GM18907 (cell line): ENCODE results near the gene OR5D18.
"Not testable (repeated sequence)": the region's sequence is repeated elsewhere in the genome, so short reads cannot be mapped to it uniquely, and the experiment has no call there.

Experiments
- ATAC-seq: cut with Tn5 transposase; IDR thresholded peaks from one replicate; pipeline ENCODE4 v1.9.1; 2021; ENCODE audit warnings: mild to moderate bottlenecking, moderate library complexity; ENCODE audit not compliant: unreplicated experiment

OR5D18 gene

GRCh38 chr11:55819330-55819729, at the start of gene OR5D18:
TSS of gene OR5D18 (plus strand) at chr11:55819630. CDS start at chr11:55819630, 0 bp downstream.
- ATAC-seq: no peak

DNA sequence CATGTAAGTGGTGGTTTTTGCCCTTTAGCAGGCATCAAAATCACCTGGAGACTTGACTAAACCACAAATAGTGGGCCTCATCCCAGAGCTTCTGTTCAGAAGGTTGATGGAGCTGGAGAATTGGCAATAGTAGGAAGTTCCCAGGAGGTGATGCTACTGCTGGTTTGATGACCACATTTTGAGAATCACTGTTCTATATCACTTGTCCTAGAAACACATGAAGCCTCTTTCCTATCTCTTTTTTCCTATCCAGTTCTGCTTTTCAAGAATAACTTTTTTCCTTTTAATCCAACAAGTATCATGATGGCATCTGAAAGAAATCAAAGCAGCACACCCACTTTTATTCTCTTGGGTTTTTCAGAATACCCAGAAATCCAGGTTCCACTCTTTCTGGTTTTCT, 46.3 kb upstream of the OR5D18 start, which contains the start of gene OR5D13:
Gene OR5D13, plus strand, starts transcription at position 301 of the 400 bp plus-strand sequence. Its CDS starts 0 bp downstream, at position 301.
- ATAC-seq: no peak

DNA sequence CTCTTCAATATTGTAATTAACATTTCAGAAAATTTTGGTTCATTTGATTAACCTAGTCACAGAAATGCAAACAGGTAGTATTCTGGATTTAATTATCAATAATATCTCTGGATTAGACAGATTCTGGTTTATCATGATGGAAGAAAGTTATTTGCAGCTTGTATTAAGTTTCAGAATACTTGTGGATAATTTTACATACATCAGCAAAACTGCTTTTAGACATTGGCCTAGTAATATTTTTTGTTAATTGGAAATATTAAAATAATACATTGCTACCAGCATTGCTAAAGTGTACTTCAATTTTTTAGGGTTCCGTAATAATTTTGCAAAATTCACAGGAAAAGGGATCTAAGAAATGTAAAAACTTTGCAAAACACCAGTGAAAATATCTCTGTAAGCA, 27.8 kb upstream of the OR5D18 start:
- no peak for ATAC-seq

DNA sequence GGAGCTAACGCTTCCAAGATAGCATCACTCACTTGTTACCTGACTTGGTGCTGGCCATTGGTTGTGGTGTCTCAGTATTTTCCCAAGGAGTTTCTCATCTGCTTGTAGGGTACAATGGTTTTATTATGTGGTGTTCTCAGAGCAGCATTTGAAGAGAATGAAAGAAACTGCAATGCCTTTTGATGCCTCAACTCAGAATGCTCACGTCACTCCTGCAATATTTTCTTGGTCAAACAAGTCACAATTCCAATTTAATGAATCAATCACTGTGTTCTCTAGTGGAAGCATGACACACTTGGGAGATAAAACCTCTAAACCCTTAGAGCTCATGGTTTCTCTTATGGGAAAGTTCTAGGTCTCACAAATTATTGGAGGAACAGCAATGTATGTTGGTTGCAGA, 26.1 kb upstream of the OR5D18 start:
- ATAC-seq: no peak

DNA sequence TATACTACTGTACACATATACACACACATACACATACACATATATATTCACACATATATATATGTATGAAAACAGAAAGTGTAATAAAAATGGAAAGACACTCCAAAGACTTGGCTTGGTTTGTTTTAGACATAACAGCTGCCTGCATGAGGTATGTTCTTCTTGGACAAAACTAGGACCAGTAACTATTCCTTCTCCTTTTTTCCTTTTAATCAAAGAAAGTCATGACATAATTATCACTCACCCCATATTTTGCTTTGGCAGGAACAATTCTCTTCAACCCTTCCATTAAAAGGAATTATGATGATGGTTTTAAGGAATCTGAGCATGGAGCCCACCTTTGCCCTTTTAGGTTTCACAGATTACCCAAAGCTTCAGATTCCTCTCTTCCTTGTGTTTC, 24.2 kb upstream of the OR5D18 start, which contains the start of gene OR5D14:
Gene OR5D14, plus strand, starts transcription at position 301 of the 400 bp plus-strand sequence. Its CDS starts 0 bp downstream, at position 301.
- ATAC-seq: no peak

- ATAC-seq: no peak
Measured at GRCh38 chr11:55806248-55806647, 13.2 kb upstream of the OR5D18 start.

DNA sequence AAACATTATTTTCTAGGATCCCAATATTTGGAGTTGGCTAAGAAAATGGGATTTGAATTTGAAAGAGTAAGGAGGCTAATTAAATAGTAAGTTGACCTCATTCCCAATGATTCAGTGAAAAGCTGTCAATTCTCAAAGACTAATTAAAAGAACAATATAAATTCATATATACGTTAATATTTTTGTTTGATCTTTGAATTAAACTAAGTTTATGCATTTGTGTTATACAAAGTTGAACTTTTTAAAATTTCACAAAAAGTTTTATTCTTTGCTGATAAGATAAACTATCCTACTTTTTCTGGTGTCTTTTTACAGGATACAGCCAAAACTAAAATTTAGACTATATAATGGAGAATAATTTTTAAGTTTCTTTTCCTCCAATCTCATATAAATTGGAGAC, 8.4 kb upstream of the OR5D18 start, which contains the start of gene OR5L1:
Gene OR5L1, plus strand, starts transcription at position 301 of the 400 bp plus-strand sequence. CDS start 100 bp downstream, outside the sequence.
- no peak for ATAC-seq

- no peak for ATAC-seq
Measured at GRCh38 chr11:55826919-55827318, 7.5 kb downstream of the OR5D18 start, which contains the start of gene OR5L2. TSS of gene OR5L2 (plus strand) at chr11:55827219. CDS start at chr11:55827219, 0 bp downstream.

- no peak for ATAC-seq
Measured at GRCh38 chr11:55838452-55838851, 19.0 kb downstream of the OR5D18 start, which contains the start of gene OR5D16. TSS of gene OR5D16 (plus strand) at chr11:55838752. CDS start at chr11:55838752, 0 bp downstream.

DNA sequence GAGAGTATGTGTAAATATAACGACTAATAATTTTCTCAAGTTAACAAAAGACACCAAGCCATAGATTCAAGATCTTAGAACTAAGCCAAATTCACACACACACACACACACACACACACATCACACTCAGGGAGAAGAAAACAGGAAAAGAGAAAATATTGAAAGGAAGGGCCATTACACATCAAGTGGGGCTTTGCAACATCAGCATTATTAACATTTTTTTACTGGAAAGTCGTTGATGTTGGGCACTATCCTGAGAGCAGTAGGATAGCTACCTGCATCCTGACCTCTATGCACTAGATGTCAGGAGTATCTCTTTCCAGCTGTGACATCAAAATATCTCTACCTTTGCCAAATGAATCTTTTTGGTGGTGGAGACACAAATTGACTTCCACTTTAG, 28.0 kb downstream of the OR5D18 start:
- no peak for ATAC-seq

DNA sequence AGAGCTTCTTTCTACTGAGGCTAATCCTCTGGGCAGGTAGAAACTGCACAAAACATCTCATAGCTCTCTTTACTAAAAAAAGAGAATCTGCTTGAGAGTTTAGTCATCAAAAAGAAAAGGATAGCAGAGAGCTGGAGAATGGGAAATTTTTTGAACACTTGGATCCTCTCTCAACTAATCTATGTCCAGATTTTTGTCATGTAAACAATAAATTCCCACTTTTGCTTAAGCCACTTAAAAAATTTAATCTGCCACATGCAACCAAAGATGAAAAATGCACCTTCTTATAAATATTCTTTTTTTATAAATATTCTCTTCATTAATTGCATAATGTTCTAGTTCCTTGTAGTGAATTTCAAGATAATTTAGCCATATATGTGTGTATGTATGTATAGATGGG, 29.6 kb downstream of the OR5D18 start:
- ATAC-seq: no peak

DNA sequence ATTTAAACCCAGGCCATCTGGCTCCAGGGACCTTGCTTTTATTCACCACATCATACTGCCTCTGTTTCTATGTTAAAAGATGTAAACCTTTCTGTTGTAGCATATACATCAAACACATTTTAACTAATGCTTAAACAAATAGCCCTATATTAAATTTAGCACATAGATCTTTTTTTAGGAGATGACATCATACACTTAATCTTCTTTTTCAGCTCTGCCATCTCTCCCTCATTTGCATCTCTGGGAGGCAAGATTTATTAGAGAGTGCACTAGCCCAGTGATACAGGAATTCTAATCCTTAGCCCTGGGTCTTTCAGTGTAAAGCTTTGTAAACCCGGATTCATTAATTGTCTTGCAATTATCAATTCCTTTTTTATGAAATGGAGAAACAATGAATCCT, 32.7 kb downstream of the OR5D18 start:
- no peak for ATAC-seq

- ATAC-seq: no peak
Measured at GRCh38 chr11:55854704-55855103, 35.3 kb downstream of the OR5D18 start.

DNA sequence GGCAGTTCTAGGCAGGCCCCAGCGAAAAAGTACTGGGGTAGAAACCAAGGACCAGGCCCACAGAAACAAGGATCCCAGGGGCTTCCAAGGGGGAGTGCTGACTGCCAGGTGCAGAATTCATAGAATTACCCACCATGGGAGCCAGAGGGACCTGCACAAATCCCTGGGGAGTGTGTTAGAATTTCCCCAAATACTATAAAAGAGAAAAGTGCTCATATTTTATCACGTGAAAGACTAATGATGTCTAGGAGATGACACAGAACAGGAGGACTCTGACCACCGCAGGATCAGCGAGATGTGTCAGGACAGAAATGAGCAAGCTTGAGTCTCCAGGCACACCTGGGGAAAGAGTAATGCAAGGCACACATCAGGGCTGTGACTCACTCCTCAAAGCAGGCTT, 47.9 kb downstream of the OR5D18 start:
- ATAC-seq: not testable (repeated sequence)
